A673 (cell line): Measurements from ENCODE around the gene EGLN2. TPM values are rescaled to one million over a fixed set of nuclear protein-coding genes. Genes with fewer than 3 reads are reported as not detected.

Source experiments
- BruUV-seq: library from RNA; stranded (reverse); fragments of 400-500 nt; replicated peaks from 2 replicates; lab custom pipeline; 2021; lab: Mats Ljungman, UMichigan
- CTCF ChIA-PET: fragments of 300-600 bp; sonication (Branson Sonifier 250); formaldehyde crosslinking; loops from one replicate; lab custom pipeline; 2022; ENCODE audit warnings: antibody characterized with exemption; lab: Charles Lee
- POLR2A ChIA-PET: fragments of 300-600 bp; sonication (Branson Sonifier 250); formaldehyde crosslinking; loops from one replicate; lab custom pipeline; 2022; ENCODE audit warnings: antibody characterized with exemption; ENCODE audit not compliant: low non-redundant PET; lab: Charles Lee
- DNase-seq: peaks from one replicate; pipeline ENCODE4 v3.0.0-alpha.2; 2015; ENCODE audit warnings: low spot score
- H3K27ac ChIP-seq: fragments of 200-600 bp; sonication (generic); 2 replicates; pipeline ENCODE4 v1.5.1; 2016; ENCODE audit warnings: mixed run types, low read depth, mild to moderate bottlenecking, mixed read lengths, antibody characterized with exemption, low read length; ENCODE audit not compliant: poor library complexity, severe bottlenecking
- H3K27me3 ChIP-seq: fragments of 200-600 bp; sonication (generic); replicated peaks from 2 replicates; pipeline ENCODE4 v1.6.1; 2017; ENCODE audit warnings: mixed run types, low read depth, mild to moderate bottlenecking, mixed read lengths, antibody characterized with exemption, low read length; ENCODE audit not compliant: insufficient read depth, poor library complexity
- H3K36me3 ChIP-seq: fragments of 200-600 bp; sonication (generic); 2 replicates; pipeline ENCODE4 v1.6.1; 2016; ENCODE audit warnings: mixed run types, mild to moderate bottlenecking, mixed read lengths, antibody characterized with exemption, low read length; ENCODE audit not compliant: insufficient read depth, poor library complexity, severe bottlenecking
- H3K4me1 ChIP-seq: fragments of 200-600 bp; sonication (generic); 2 replicates; pipeline ENCODE4 v1.6.1; 2017; ENCODE audit warnings: mixed run types, mild to moderate bottlenecking, mixed read lengths, antibody characterized with exemption, low read length; ENCODE audit not compliant: insufficient read depth, poor library complexity, severe bottlenecking
- H3K4me3 ChIP-seq: fragments of 200-600 bp; sonication (generic); 2 replicates; pipeline ENCODE4 v1.5.1; 2016; ENCODE audit warnings: low read depth, mixed run types, mild to moderate bottlenecking, mixed read lengths, low read length; ENCODE audit not compliant: poor library complexity, severe bottlenecking
- H3K9me3 ChIP-seq: fragments of 200-600 bp; sonication (generic); 2 replicates; pipeline ENCODE4 v1.6.1; 2016; ENCODE audit warnings: mixed run types, low read depth, mild to moderate bottlenecking, mixed read lengths, antibody characterized with exemption, low read length; ENCODE audit not compliant: poor library complexity, severe bottlenecking
- EZH2 ChIP-seq: fragments of 200-600 bp; sonication (generic); IDR thresholded peaks from 2 replicates; pipeline ENCODE4 v1.6.1; 2017; ENCODE audit warnings: borderline replicate concordance, low read depth, mild to moderate bottlenecking, mixed read lengths, antibody characterized with exemption, low read length; ENCODE audit not compliant: poor library complexity, severe bottlenecking
- intact Hi-C: fragments of 100-400 bp; cut with micrococcal nuclease; formaldehyde crosslinking; loops from one replicate; pipeline ENCODE4 v1.10.0; 2022; ENCODE audit not compliant: unreplicated experiment
- total RNA-seq: library from RNA; stranded (reverse); gene quantifications from 2 replicates; pipeline ENCODE4 v1.2.3, GENCODE V29; 2021
- TF ChIP-seq, protein P1 (sequence below): fragments of 300-800, 200-600 bp; sonication (generic); conservative IDR thresholded peaks from 2 replicates; pipeline ENCODE4 v1.5.1; 2017; ENCODE audit warnings: low read depth, mild to moderate bottlenecking, antibody characterized with exemption, low read length, moderate library complexity, mixed read lengths

Gene EGLN2
- total RNA-seq, 1 experiment from 2014 or later = 113 TPM

- Histone ChIP-seq H3K27ac (no peak overlapping the region), H3K36me3 (no peaks in the 10 kb centered on the region), H3K27me3 (no peaks in the 10 kb centered on the region), H3K9me3 (no peaks in the 10 kb centered on the region), H3K4me1 (peaks cover 12% of the 10 kb centered on the region), H3K4me3 (no peak overlapping the region)
- intact Hi-C loops = no loop called here
- POLR2A ChIA-PET = interaction anchor here (0.5 kb wide), 1 partner anchor 84 kb away, joined by 4 read pairs; no protein-coding TSS in a partner anchor
- CTCF ChIA-PET = no interaction called here
- no peak for DNase-seq
- BruUV-seq = no TSS peak
- no peak for TF ChIP-seq EZH2
- TF ChIP-seq, protein P1, sequence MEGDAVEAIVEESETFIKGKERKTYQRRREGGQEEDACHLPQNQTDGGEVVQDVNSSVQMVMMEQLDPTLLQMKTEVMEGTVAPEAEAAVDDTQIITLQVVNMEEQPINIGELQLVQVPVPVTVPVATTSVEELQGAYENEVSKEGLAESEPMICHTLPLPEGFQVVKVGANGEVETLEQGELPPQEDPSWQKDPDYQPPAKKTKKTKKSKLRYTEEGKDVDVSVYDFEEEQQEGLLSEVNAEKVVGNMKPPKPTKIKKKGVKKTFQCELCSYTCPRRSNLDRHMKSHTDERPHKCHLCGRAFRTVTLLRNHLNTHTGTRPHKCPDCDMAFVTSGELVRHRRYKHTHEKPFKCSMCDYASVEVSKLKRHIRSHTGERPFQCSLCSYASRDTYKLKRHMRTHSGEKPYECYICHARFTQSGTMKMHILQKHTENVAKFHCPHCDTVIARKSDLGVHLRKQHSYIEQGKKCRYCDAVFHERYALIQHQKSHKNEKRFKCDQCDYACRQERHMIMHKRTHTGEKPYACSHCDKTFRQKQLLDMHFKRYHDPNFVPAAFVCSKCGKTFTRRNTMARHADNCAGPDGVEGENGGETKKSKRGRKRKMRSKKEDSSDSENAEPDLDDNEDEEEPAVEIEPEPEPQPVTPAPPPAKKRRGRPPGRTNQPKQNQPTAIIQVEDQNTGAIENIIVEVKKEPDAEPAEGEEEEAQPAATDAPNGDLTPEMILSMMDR = no peak
These were observed 23.4 kb upstream of the EGLN2 start for GRCh38 chr19:40775632-40776022.

- H3K36me3 ChIP-seq = no peaks in the 10 kb centered on the region
- no peaks in the 10 kb centered on the region for H3K27me3 ChIP-seq
- BruUV-seq = no TSS peak
- POLR2A ChIA-PET = no interaction called here
- DNase-seq = no peak
- intact Hi-C loops = no loop called here
- no peak overlapping the region for H3K4me3 ChIP-seq
- no peaks in the 10 kb centered on the region for H3K9me3 ChIP-seq
- TF ChIP-seq EZH2 = no peak
- TF ChIP-seq, protein P1 = no peak
- H3K27ac ChIP-seq = peak overlapping the region; percentile 100
- peaks cover 12% of the 10 kb centered on the region for H3K4me1 ChIP-seq
- CTCF ChIA-PET = interaction anchor here (0.6 to 2.7 kb wide), 2 partner anchors 17 to 30 kb away, joined by 7 to 17 read pairs; no protein-coding TSS in a partner anchor
These were observed 22.6 kb upstream of the EGLN2 start for GRCh38 chr19:40776364-40776763.

GRCh38 chr19:40776932-40777644, 21.9 kb upstream of the EGLN2 start:
- H3K9me3 ChIP-seq = no peaks in the 10 kb centered on the region
- TF ChIP-seq EZH2 = no peak
- TF ChIP-seq, protein P1 = no peak
- no peaks in the 10 kb centered on the region for H3K27me3 ChIP-seq
- intact Hi-C loops = no loop called here
- ChIA-PET POLR2A (interaction anchor here (0.6 to 0.9 kb wide), 3 partner anchors 19 to 1018 kb away, joined by 3 to 12 read pairs (median 6); no protein-coding TSS in a partner anchor), CTCF (interaction anchor here (0.6 to 2.7 kb wide), 4 partner anchors 17 to 71 kb away, joined by 3 to 17 read pairs (median 7); no protein-coding TSS in a partner anchor)
- no TSS peak for BruUV-seq
- H3K27ac ChIP-seq = peak overlapping the region; percentile 100
- H3K36me3 ChIP-seq = no peaks in the 10 kb centered on the region
- peak; percentile 96 for DNase-seq
- peaks cover 12% of the 10 kb centered on the region for H3K4me1 ChIP-seq
- peak overlapping the region; percentile 66 for H3K4me3 ChIP-seq
